ENCODE results near the gene OR4N5. TPM values are rescaled to one million over a fixed set of nuclear protein-coding genes. Genes with fewer than 3 reads are reported as not detected.

Gene OR4N5
- total RNA-seq, 1 donor from 2014 or later: not detected

GRCh38 chr14:20176330-20176729 is 37.7 kb downstream of the OR4N5 start:
- intact Hi-C loops (cut with DNase I): no loop called here
- no peaks in the 10 kb centered on the region for H3K27me3 ChIP-seq (ENCODE audit: low read depth)

GRCh38 chr14:20177433-20177974 is 38.9 kb downstream of the OR4N5 start:
- TF ChIP-seq CTCF (IDR thresholded peaks at IDR 0.05): no peak
- Histone ChIP-seq H3K27me3 (ENCODE audit: low read depth) (no peaks in the 10 kb centered on the region), H3K27ac (no peak overlapping the region), H3K36me3 (no peaks in the 10 kb centered on the region), H3K9me3 (no peaks in the 10 kb centered on the region), H3K4me1 (no peaks in the 10 kb centered on the region), H3K4me3 (no peak overlapping the region)
- ATAC-seq (no peak), DNase-seq (no peak)
- intact Hi-C loops (cut with DNase I): no loop called here

More at GRCh38 chr14:20176330-20176729, 37.7 kb downstream of the OR4N5 start:
- TF ChIP-seq CTCF (IDR thresholded peaks at IDR 0.05): no peak
- H3K4me3 ChIP-seq: no peak overlapping the region
- DNase-seq: no peak
- ATAC-seq: no peak
- H3K27ac ChIP-seq: no peak overlapping the region
- no peaks in the 10 kb centered on the region for H3K4me1 ChIP-seq
- no peaks in the 10 kb centered on the region for H3K9me3 ChIP-seq
- no peaks in the 10 kb centered on the region for H3K36me3 ChIP-seq

GRCh38 chr14:20179218-20179617 is 40.6 kb downstream of the OR4N5 start:
- H3K27ac ChIP-seq: peak overlapping the region; percentile 71
- no peaks in the 10 kb centered on the region for H3K4me1 ChIP-seq
- H3K9me3 ChIP-seq: no peaks in the 10 kb centered on the region
- no peak overlapping the region for H3K4me3 ChIP-seq
- DNase-seq (peak; percentile 56), ATAC-seq (peak; percentile 79 to 89)
- H3K36me3 ChIP-seq: no peaks in the 10 kb centered on the region
- no peak for TF ChIP-seq CTCF (IDR thresholded peaks at IDR 0.05)
- no peaks in the 10 kb centered on the region for H3K27me3 ChIP-seq (ENCODE audit: low read depth)
- intact Hi-C loops (cut with DNase I): no loop called here

GRCh38 chr14:20179880-20180279 is 41.3 kb downstream of the OR4N5 start:
- Histone ChIP-seq H3K4me1 (no peaks in the 10 kb centered on the region), H3K9me3 (no peaks in the 10 kb centered on the region), H3K36me3 (no peaks in the 10 kb centered on the region), H3K27ac (peak overlapping the region; percentile 71), H3K27me3 (ENCODE audit: low read depth) (no peaks in the 10 kb centered on the region), H3K4me3 (no peak overlapping the region)
- no peak for TF ChIP-seq CTCF (IDR thresholded peaks at IDR 0.05)
- intact Hi-C loops (cut with DNase I): no loop called here
- DNase-seq (no peak), ATAC-seq (peak; percentile 82 to 87)

- Histone ChIP-seq H3K27me3 (ENCODE audit: low read depth) (no peaks in the 10 kb centered on the region), H3K36me3 (no peaks in the 10 kb centered on the region), H3K4me1 (no peaks in the 10 kb centered on the region), H3K27ac (no peak overlapping the region), H3K9me3 (no peaks in the 10 kb centered on the region), H3K4me3 (no peak overlapping the region)
- ATAC-seq (no peak), DNase-seq (no peak)
- intact Hi-C loops (cut with DNase I): no loop called here
- TF ChIP-seq CTCF (IDR thresholded peaks at IDR 0.05): no peak
Observed at GRCh38 chr14:20180486-20180885, 41.9 kb downstream of the OR4N5 start.

Data from lower lobe of right lung (tissue), 2 donors.